GM20431 (cell line): ENCODE results near the gene ADPGK.
"Not testable (repeated sequence)": the region's sequence is repeated elsewhere in the genome, so short reads cannot be mapped to it uniquely, and the experiment has no call there.

Experiments used
- in situ Hi-C: fragments of 300-500 bp; cut with MseI, MboI; formaldehyde crosslinking; loops from one replicate; pipeline ENCODE4 v1.15.0; 2020; ENCODE audit warnings: low sequenced_read_pairs; ENCODE audit not compliant: unreplicated experiment

ADPGK gene

DNA sequence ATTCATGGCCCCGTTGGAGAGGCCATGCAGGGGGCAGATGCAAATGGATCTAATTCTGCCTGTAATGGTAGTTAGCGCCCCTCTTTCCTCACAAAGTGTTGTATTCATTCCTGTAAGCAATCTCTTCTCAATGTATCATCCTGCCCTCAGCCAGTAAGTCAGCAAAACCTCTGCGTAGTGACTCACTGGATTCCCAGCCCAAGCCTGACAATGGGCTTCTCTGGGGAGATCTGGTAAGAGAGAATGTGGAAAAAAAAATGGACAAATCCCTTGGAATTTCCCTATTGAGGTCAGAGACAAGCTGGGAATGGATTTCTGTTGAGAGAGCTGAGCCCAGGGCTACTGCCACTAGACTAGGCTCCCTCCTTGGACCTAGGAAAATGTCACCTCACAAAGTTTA, 25.4 kb downstream of the ADPGK start:
- in situ Hi-C loops: no loop called here

DNA sequence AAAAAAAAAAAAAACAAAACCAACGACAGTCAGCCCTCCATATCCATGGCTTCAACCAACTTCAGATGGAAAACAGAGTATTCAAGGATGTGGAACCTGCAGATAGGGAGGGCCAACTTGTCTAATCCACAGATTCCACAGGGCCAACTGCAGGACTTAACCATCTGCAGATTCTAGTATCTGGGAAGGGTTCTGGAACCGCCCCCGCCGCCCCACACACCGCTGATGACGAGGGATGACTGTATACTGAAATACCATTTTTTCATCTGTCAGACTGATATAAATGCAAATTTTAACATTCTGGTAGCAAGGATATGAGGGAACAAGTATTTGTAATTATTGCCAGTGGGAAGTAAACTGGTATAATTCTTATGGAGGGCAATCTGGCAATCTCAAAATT, 29.5 kb downstream of the ADPGK start:
- in situ Hi-C loops: no loop called here

DNA sequence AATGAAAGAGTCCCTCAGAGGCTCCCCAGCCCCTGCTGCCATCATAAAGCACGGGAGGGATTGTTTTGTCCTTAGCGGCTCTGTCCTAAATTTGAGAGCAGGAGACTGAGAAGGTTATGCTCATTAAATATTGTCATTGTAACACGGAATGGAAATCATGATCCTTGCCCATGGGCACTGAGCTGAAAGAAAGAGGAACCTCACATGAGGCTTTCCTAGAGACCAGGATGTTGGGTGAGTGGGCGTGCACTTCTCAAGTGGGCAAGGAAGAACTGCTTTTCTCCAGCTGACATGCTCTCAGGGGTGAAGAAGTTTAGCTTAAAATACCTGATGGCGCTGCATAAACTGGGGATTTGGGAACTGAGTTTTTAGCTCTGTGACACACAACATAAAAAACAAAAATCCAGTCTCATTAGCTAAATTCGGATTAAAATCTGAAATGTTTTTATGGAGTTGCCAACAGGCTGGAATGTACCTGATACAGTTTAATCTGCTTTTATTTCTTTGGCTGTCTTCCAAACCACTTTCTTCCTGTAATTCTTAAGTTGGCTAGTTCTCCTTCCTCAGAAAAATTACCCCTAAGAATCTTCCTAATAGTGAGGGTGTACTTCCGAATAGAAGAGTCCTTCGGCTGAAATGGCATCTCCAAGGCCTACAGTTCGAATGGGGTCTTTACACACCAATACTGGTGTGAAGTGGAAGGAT, 31.7 kb downstream of the ADPGK start:
- in situ Hi-C loops: no loop called here

DNA sequence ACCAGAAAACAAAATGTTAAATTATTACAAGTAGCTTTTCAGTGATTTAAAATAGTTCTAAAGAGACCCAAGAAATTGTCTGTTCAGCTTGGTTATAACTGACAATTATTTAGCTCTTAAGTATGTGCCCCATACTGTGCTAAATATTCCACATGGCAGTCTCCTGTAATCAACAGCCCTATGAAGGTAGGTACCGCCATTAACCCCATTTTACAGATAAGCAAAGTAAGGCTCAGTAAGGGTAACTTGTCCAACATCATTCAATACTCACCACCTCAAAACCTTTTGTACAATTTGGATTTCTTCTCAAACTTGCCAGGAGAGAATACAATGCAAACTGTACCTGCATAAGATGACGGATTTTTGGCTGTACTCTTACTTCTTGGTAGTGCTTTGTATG, 33.9 kb downstream of the ADPGK start:
- in situ Hi-C loops: no loop called here

DNA sequence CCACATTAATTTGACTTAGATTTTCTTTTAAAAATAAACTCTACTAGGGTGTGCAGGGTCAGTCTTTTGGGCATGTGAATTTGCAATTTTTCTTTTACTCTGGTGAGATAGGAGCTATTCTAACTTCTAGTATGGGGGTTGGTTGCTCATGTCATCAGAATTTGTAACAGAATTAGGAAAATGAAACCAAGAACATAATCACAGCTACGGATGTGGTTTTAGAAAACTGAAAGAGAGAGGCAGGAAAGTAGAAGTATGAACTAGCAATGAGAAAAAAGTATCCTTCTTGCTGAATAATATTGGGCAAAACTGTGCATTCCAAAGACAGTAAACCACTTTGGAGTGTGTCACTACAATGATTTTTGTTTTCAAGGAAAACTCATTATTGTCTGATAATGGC, 43.3 kb downstream of the ADPGK start:
- in situ Hi-C loops: no loop called here

DNA sequence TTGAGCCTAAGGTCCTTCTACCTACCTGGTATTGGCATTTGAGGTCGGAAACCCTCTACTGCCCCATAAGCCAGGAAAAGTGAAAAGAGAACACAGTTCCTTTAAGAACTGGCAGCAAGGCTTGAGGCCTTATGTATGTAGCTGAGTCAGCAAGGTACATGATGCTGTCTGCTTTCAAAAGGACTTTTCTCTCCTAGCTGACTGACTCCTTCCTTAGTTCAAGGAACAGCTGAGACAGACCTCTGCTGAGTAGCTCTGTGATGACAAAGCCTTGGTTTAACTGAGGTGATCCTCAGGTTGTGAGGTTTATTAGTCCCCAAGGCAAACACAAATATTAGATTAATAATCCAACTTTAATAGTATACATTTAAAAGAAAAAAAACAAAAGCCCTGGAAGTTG, 45.8 kb downstream of the ADPGK start:
- in situ Hi-C loops: no loop called here

DNA sequence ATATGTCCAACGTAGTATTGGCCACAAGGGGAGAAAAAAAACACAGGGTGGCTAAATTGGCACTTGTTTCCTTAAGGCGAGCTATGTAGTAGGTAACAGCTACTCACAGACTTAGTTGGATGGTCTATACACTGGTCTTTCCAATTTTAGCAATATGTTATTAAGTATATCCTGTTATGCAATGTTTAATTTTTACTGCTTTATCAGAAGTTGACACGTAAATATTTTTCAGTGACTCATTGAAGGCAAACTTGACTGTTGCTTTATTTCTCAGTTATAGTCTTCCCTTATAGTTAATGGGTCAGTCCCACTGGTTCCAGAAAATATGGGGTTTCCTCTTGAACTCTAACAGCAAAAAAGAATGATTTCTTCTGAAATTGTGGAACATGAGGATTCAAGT, 46.5 kb downstream of the ADPGK start:
- in situ Hi-C loops: no loop called here

DNA sequence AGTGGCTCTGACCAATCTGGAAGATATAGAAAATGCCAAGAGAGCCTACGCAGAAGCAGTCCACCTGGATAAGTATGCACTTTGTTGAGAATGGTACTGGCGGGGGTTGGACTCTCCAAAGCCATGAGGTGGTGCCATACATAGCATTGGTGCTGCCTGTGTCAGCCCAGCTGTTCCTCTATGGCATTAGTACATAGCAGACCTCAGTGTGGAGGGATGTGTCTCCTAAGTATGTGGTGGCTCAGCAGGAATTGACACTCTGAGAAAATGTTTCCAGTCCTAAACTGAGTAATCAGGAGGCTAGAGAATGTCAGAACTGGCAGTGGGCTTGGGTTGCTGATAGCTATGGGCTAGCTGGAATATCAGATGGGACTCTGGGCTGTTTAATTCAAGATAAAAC, 48.4 kb downstream of the ADPGK start:
- in situ Hi-C loops: no loop called here

DNA sequence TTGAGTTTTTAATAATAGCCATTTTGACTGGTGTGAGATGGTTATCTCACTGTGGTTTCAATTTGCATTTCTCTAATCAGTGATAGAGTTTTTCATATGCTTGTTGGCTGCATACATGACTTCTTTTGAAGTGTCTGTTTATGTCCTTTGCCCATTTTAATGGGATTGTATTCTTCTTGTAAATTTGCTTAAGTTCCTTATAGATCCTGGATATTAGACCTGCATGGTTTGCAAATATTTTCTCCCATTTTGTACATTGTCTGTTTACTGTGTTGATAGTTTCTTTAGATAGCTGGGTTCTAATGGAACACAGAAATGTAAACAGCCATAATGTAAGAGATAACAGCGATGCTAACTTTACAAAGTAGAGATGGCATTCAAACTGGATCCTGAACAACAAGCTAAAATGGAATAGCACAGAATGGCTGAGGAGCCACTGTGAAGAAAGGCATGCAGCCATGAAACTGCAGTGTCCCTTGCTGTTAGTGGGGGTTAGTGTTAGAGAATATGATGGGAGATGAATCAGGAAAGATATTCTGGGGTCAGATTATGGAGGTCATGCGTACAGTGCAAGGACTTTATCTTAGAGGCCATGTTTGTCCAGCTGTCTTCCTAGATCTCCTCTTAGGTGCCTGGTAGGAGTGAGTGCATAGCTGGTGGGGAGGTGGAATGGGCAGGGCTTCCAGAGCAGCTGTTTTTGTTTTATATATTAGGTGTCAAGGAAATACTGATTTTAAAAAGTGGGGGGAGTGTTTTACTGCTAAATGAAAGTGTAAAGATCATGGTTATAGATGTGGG, 49.4 kb downstream of the ADPGK start:
- in situ Hi-C loops: no loop called here

DNA sequence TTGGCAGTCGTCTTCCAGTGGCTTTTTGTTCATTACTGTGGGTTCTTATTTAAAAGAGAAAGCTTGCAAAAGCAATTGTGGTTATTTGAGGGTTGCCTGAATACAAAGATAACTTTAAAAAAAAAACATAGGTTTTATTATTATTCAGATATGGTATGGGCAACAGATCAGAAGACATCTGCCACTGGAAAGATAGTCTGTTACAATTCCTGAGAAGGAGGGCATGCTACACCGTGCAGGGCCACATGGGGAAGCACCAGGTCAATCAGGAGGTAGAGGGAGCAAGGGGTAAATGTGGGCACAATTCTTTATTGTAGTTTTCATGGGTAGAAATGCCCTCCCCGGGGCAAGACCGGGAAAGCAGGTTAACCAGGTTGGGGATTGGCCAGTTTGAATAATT, 51.0 kb downstream of the ADPGK start:
- in situ Hi-C loops: no loop called here

DNA sequence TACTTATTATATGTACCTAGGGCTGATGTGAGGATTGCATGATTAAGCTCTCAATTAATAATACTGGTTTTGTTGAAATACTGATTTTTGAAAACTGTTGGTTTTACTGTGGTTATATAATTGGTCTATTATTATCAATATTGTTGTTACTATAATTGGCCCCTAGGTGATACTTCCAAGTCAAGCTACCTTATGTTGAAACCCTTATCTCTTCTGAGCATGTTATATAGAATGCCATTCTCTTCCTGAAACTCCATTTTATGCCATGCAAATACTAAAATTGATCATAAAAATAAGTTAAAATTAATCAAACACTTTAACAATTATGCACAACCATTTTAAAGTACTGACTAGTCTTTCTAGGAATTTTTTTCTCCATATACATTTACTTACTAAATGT, 51.5 kb downstream of the ADPGK start:
- in situ Hi-C loops: no loop called here

DNA sequence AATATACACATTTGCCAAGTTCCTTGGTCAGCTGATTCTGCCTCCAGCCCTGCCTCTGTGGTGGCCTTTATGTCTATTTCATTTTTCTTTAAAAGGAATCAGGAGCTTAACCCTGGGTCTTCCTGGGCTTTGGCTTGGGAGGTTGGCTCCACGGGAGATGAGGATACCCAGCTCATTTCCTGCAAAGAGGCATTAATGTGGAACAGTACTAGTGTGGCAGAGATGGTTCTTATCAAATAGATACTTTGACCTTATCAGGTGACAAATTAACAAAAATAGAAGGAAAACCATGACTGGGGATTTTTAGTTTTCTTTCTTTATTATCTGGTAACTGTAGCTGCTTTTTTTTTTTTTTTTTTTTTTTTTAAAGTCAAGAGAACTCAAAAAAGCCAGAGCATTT, 54.7 kb downstream of the ADPGK start:
- in situ Hi-C loops: no loop called here

DNA sequence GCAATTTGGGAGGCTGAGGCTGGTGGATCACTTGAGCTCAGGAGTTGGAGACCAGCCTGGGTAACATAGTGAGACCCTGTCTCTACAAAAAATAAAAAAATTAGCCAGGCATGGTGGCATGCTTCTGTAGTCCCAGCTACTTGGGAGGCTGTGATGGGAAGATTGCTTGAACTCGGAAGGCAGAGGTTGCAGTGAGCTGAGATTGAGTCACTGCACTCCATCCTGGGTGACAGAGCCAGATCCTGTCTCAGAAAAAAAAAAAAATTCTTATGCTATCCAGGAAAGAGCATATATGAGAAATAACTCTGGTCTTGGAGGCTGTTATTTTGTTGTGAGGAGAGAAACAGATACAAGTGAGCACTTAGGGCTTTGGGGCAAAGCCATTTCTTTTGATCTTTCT, 55.3 kb downstream of the ADPGK start:
- in situ Hi-C loops: not testable (repeated sequence)

DNA sequence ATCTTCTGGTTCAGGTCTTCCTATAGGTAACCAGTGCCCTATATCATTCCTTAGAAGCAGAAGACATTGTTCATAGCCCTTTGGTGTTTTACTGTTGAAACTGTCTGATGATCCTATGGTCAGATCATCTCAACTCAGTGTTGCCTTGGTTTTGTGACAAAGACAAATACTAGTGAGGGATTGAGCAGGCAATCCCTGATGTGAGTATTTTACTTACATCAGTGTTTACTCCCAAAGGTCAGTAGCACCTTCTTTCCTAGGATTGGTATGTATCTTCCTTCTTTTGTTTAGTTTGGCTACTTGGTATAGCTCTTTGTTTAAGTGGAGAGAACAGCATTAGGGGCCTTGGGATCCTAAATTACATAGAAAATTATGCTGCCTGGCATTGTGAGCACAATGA, 56.4 kb downstream of the ADPGK start:
- in situ Hi-C loops: no loop called here

DNA sequence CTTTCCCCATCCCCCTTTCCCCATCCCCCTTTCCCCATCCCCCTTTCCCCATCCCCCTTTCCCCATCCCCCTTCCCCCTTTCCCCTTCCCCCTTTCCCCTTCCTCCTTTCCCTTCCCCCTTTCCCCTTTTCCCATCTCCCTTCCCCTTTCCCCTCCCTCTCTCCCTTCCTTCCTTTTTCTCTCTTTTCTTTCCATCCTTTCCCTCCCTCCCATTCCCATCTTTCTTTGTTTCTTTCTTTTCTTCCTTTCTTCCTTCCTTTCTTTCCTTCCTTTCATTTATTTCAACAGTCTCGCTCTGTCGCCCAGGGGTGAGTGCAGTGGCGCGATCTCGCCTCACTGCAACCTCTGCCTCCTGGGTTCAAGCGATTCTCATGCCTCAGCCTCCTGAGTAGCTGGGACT, 57.7 kb downstream of the ADPGK start:
- in situ Hi-C loops: not testable (repeated sequence)

DNA sequence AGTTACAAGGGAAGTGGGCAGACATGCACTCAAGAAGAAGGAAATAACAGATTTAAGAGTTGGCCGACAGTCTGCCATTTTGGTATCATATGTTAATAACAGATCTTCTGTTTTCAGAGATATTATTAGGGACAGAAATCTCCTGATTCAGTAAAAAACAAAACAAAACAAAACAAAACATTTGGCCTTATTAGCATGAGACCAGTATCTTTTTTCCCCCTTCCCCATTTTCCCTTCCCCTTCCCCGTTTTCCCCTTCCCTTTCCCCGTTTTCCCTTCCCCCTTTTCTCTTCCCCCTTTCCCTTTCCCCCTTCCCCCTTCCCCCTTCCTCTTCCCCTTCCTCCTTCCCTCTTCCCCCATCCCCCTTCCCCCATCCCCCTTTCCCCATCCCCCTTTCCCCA, 58.1 kb downstream of the ADPGK start:
- in situ Hi-C loops: no loop called here

DNA sequence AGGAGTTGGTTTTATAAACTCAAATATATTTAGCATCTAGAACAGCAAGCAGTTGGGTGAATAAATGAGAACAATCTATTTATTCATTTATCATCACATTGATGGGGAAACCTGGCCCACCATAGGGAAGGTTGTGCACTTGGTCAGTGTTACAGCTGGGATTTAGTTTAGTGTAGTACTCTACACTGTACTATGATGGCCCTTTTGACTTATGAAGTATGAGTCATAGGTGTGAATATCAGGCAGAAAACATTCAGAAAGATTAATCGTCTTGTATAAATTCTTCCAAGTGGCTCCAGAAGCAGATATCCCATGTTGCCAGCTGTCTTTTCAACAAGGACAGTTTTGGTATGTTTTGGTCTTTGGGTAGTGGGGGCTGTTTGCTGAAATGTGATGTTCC, 59.5 kb downstream of the ADPGK start:
- in situ Hi-C loops: loop anchor here (25.0 kb wide), 1 partner anchor 363 kb away; no protein-coding TSS in a partner anchor

DNA sequence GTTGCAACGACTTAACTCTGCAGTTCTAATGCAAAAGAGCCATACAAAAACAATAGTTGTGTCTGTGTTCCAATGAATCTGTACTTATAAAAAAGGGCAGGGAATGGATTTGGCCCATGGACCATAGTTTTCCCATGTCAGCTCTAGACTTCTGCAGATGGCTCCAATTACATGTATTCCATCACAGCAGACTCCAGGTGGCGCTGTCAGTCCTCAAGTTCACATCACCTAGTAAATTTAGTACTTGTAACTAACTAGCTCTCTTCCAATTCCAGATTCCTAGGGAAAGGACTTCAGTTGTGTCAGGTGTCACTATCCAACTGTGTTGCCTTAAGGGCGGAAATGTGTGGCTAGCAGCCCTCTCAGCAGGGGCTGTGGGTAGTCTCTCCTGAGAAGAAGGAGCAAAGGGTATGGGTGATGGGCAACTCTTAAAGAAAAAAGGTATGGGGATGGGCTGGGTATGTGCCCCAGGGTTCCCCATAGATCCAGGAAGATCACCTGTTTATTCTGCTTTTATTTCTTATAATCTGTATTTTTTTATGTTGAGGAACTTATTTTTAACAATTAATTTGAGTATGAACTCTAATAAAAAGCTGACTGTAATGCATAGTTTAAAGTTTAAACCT, 61.4 kb downstream of the ADPGK start:
- in situ Hi-C loops: loop anchor here (25.0 kb wide), 1 partner anchor 365 kb away; no protein-coding TSS in a partner anchor

DNA sequence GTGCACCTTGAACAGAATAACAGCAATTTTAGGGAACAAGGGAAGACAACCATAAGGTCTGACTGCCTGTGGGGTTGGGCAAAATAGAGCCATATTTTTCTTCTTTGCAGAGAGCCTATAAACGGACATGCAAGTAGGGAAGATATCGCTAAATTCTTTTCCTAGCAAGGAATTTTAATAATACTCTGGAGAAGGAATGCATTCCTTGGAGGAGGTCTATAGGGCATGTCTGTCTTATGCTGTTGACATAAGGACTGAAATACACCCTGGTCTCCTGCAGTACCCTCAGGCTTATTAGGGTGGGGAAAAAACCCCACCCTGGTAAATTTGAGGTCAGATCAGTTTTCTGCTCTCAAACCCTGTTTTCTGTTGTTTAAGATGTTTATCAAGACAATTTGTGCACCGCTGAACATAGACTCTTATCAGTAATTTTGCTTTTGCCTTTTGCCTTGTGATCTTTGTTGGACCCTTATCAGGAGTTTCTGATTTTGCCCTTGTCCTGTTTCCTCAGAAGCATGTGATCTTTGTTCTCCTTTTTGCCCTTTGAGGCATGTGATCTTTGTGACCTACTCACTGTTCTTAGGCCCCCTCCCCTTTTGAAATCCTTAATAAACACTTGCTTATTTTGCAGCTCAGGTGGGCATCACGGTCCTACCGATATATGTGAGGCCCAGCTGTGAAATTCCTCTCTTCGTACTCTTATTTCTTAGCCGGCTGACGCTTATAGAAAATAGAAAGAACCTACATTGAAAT, 74.8 kb downstream of the ADPGK start:
- in situ Hi-C loops: loop anchor here (25.0 kb wide), 1 partner anchor 379 kb away; no protein-coding TSS in a partner anchor

DNA sequence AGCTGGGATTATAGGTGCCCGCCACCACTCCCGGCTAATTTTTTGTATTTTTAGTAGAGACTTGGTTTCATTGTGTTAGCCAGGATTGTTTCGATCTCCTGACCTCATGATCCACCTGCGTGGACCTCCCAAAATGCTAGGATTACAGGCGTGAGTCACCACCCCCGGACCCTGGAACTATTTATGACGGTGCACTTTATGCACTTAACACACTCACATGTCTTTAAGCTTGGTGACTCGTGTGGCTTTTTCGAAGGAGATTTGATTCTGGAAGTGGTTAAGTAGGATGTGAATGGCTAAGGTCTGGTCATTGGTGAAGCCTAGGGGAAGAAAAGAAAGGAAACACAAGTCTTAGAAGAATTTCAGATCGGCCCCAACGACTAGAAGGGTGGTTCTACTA, 77.3 kb downstream of the ADPGK start:
- in situ Hi-C loops: loop anchor here (25.0 kb wide), 1 partner anchor 381 kb away; no protein-coding TSS in a partner anchor
